GM06990 (cell line): ENCODE data around the gene LLGL1.

Experiments used
- DNase-seq: peaks from one replicate; pipeline ENCODE4 v3.0.0-alpha.2; 2011; ENCODE audit not compliant: insufficient read length; ENCODE audit errors: extremely low read depth
- H3K27me3 ChIP-seq: replicated peaks from 2 replicates; pipeline ENCODE4 v1.6.0; 2011; ENCODE audit warnings: low read length; ENCODE audit not compliant: control insufficient read depth, insufficient read depth
- H3K36me3 ChIP-seq: 2 replicates; pipeline ENCODE4 v1.5.1; 2011; ENCODE audit warnings: low read length; ENCODE audit not compliant: control insufficient read depth, insufficient read depth
- H3K4me3 ChIP-seq: replicated peaks from 2 replicates; pipeline ENCODE4 v1.5.1; 2011; ENCODE audit warnings: low read depth, mild to moderate bottlenecking, control low read depth, low read length
- CTCF ChIP-seq: IDR thresholded peaks from 2 replicates; pipeline ENCODE4 v1.5.1; 2011; ENCODE audit warnings: low read length, control low read depth, mild to moderate bottlenecking, inconsistent platforms; ENCODE audit not compliant: insufficient read depth, poor library complexity, severe bottlenecking

The LLGL1 gene

GRCh38 chr17:18253187-18253884 lies 27.9 kb downstream of the LLGL1 start:
- Histone ChIP-seq H3K36me3 (peaks cover 39% of the 10 kb centered on the region), H3K4me3 (no peak overlapping the region)

GRCh38 chr17:18253947-18254821 lies 28.7 kb downstream of the LLGL1 start:
- Histone ChIP-seq H3K4me3 (no peak overlapping the region), H3K36me3 (peaks cover 33% of the 10 kb centered on the region), H3K27me3 (no peaks in the 10 kb centered on the region)
- DNase-seq = no peak
- TF ChIP-seq CTCF = no peak

More at GRCh38 chr17:18253187-18253884, 27.9 kb downstream of the LLGL1 start:
- DNase-seq = no peak
- TF ChIP-seq CTCF = no peak
- no peaks in the 10 kb centered on the region for H3K27me3 ChIP-seq

- peaks cover 33% of the 10 kb centered on the region for H3K36me3 ChIP-seq
- H3K4me3 ChIP-seq = no peak overlapping the region
Measured at GRCh38 chr17:18254888-18255649, 29.6 kb downstream of the LLGL1 start.

GRCh38 chr17:18256351-18256750 lies 30.9 kb downstream of the LLGL1 start:
- peaks cover 25% of the 10 kb centered on the region for H3K36me3 ChIP-seq
- no peak overlapping the region for H3K4me3 ChIP-seq
- TF ChIP-seq CTCF = no peak
- H3K27me3 ChIP-seq = no peaks in the 10 kb centered on the region
- no peak for DNase-seq

More at GRCh38 chr17:18254888-18255649, 29.6 kb downstream of the LLGL1 start:
- no peak for TF ChIP-seq CTCF
- no peak for DNase-seq
- no peaks in the 10 kb centered on the region for H3K27me3 ChIP-seq

GRCh38 chr17:18256776-18257175 lies 31.3 kb downstream of the LLGL1 start:
- DNase-seq = no peak
- Histone ChIP-seq H3K27me3 (no peaks in the 10 kb centered on the region), H3K4me3 (no peak overlapping the region), H3K36me3 (peaks cover 23% of the 10 kb centered on the region)
- TF ChIP-seq CTCF = no peak
